ENCODE data around the gene DPP10.
"Not testable (repeated sequence)": the region's sequence is repeated elsewhere in the genome, so short reads cannot be mapped to it uniquely, and the experiment has no call there.

Gene DPP10

DNA sequence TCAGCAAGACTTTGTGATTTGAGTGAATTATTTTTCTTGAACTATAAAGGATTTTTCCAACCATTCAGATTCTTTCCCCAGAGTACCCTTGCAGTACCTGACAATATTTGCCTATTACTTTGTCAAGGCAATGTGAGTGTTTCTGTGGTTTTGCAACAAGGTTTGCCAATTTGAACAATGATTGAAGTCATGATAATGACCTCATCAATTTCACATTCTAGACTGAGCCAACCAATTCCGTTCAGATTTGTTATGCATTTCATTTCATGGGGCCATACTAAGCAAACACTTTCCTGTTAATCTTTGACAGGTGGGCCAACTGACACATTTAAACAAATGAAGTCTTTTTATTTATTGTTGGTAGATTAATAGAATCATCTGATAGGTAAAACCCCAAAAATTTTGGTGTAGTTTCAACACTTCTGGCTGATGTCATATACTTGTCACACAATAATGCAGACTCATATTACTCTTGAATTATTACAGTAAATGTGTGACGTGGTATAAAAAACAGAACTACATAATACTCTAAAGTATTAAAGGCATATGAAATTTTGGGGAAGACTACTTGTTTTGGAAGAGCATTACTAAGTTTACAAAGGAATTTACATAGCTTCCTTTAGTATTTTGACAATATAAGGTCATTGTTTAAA lies 526.4 kb downstream of the DPP10 start:
- no peak for DNase-seq (ENCODE audit: low read depth)

DNA sequence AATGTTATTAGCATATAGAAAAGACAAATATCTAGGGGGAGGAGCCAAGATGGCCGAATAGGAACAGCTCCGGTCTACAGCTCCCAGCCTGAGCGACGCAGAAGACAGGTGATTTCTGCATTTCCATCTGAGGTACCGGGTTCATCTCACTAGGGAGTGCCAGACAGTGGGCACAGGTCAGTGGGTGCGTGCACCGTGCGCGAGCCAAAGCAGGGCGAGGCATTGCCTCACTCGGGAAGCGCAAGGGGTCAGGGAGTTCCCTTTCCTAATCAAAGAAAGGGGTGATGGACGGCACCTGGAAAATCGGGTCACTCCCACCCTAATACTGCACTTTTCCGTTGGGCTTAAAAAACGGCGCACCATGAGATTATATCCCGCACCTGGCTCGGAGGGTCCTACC lies 561.9 kb downstream of the DPP10 start:
- DNase-seq (ENCODE audit: low read depth) = not testable (repeated sequence)

DNA sequence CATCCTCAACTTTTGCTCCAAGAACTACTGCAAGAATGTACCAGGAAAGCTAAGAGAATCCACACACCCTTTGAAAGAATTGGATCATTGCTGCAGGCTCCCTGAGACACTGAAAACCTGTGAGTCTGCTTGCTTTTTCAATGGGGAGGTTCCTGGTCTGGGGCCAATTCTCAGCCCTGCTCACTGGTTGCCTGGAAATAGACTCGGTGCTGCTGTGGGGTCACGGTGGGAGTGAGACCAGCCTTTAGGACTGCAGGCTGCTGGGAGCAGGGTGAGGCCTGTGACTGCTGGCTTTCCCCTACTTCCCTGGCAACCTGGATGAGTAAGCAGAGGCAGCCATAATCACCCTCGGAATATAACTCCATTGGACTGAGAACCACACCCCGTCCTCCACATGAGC lies 569.3 kb downstream of the DPP10 start:
- no peak for DNase-seq (ENCODE audit: low read depth)

DNA sequence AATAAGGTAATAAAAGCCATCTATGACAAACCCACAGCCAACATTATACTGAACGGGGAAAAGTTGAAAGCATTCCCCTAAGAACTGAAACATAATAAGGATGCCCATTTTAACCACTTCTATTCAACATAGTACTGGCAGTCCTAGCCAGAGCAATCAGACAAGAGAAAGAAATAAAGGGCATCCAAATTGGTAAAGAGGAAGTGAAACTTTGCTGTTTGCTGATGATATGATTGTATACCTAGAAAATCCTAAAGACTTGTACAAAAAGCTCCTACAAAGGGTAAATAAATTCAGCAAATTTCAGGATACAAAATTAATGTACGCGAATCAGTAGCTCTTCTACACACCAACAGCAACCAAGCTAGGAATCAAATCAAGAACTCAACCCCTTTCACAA lies 579.6 kb downstream of the DPP10 start:
- DNase-seq (ENCODE audit: low read depth) = not testable (repeated sequence)

DNA sequence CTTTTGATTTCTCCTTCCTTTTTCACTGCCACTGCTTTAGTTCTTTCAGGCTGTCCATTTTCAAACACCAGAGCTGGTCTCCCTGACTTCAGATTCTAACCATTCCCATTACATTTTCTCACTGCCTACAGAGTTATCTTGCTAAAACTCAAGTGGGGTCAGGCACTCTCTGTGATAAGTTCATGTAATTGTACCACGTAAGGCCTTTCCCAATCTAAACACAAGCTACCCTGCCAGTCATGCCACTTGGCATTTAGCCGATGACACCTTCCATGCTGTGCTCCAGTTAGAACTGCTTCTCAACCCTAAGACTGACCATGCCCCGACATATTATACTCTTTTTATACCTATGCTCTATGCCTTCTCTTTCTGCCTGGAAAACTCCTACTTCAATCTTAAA lies 592.4 kb downstream of the DPP10 start:
- no peak for DNase-seq (ENCODE audit: low read depth)

DNA sequence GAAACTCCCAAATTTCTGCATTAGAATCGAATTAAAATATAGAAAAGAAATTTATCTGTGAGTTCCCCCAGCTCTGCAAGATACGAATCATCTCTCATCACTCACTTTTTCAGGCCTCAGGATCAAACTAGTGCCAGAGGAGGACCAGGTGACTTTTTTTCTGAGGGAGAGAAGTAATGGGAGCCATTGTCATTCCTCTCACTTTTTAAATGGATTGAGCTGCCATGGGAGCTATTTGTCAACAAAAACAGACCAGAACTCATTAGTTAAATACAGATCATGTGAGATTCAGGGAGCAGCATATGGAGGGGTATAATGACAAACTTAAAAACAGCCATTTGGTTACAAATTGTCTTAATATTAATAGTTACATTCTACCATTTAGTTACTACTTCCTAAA lies 594.4 kb downstream of the DPP10 start:
- DNase-seq (ENCODE audit: low read depth) = no peak

DNA sequence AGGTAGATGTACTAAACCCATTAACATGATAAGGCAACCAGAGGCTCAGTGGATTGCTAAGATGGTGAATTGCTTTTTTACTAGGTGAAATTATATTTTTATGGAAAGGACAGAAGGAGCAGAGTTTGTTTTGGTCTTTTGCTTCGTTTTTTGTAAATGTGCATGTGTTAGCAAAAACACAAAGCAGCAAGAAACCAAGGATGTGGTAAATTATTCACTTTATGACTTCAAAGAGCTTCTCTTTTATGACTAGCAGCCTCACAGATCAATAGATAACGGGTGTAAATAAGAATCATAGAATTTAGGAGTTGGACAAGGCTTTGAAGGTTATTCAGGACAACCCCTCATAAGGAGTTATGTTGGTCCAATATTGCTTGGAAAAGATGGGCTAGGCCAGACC lies 615.0 kb downstream of the DPP10 start:
- no peak for DNase-seq (ENCODE audit: low read depth)

DNA sequence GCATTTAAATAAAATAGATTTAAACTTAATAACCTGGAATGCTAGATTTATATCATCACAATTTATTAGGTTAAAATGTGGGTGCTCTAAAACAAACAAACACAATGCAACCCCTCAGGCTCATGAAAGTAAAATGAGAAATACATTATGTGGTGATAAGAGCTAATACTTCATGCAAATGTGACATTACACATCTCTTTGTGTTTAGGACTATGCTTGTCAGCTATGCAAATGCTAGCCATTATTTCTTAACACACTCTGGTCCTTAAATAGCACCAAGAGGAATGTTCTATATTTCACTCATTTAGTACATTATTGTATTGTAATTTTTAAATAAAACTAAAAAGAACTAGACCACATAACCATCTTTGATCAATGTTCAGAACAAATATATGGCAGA lies 627.6 kb downstream of the DPP10 start:
- DNase-seq (ENCODE audit: low read depth) = no peak

DNA sequence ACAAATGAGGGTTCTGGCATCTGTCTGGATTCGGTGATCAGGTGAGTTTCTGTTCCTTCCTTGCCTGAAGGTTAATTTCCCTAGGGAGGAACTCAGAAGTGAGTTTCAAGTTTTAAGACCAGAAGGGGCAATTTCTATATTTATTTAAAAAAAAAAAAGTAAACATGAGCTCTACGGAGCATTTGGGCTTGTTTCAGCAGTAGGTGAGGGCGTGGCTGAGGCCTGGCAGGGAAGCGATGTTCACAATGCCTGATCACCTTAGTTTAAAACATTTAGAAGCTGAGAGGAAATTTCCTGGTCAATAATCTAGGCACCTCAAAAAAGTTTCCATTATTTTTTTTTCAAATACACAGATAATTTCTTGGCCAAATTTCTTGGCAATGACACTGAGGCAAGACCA lies 629.1 kb downstream of the DPP10 start:
- no peak for DNase-seq (ENCODE audit: low read depth)

DNA sequence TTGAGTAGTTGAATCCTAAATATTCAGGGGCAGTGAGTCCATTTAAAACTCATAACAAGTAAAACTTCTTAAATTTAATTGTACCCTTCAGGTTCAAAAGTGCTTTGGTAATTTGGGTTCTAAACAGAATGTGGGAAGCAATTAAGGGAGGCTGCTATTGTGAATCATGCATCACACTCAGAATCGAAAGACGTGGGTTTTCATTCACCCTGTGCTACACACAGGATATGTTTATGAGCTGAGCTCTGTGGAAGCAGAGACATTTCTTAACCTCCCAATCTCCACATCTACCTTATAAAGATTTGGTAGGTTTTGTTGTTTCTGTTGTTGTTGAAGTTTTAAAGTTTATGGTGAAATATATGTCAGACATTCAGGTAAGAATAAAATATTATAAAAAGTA lies 633.4 kb downstream of the DPP10 start:
- DNase-seq (ENCODE audit: low read depth) = no peak

DNA sequence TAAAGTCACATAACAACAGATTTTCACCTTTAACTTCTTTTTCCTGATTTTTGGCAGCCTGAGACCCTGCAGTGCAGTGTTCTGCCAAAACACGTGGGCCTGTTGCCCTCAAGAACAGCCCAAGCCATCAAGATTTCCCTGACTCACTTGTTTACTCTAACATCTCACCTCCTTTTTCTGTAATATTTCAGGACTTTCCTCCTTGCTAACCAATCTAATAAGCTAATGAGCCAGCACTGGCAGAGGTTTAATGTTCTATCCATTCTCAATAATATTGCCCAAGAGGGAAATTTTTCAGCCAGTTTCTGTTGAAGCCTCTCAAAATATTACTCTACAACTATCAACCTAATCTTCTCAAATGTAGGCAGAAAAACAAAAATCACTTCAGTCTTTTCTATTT lies 635.2 kb downstream of the DPP10 start:
- DNase-seq (ENCODE audit: low read depth) = no peak

DNA sequence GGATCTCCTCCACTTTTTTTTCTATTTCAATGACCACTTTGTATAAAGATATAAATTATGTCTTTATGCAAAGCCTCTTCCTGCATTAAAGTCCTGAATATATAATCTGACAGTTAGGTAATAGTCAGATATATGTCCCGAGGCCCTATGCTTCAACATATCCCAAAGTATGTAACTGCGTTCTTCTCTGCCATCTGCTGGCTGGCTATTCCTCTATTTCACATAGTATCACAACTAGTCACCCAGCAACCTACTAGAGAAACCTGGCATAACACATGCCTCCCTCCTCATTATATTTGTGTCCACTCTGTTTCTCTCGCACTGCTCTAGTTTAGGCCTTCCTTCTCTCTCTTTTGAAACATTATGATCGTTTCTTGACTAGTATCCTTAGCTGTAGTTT lies 640.8 kb downstream of the DPP10 start:
- no peak for DNase-seq (ENCODE audit: low read depth)

DNA sequence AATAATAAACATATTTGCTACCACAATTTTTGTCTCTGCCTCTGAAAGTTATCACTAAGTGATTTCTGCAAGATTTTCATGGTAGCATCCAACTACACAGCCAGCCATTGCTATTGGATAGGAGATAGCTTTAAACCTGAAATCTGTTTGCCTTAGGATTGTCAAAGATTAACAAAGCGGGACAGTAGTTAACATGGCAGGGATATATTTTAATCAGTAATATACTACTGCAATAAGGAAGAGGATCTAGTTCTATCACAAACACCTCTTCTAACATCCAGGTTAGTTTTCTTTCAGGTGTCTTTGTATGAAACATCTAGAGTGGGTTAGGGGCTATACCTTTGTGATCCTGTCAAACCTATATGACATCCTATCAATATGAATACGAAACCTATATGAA lies 641.3 kb downstream of the DPP10 start:
- no peak for DNase-seq (ENCODE audit: low read depth)

DNA sequence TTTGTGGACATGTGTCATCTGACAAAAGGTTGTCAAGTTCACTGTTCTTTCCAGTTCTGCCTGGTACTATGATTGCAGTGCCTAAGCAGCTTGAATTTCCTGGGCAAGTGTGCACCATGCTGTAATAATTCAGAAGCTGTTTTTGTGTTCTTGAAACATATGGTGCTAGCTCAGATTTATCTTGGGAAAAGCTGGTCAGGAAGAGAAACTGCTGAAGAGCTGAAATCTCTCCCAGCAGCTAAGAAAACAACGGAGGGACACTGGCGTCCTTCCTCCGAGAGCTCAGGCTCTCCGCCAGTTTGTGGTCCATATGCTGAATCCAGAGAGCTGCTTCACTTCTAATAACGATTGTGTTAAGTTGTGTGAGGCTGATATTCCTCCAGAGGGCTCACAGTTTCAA lies 642.0 kb downstream of the DPP10 start:
- no peak for DNase-seq (ENCODE audit: low read depth)

DNA sequence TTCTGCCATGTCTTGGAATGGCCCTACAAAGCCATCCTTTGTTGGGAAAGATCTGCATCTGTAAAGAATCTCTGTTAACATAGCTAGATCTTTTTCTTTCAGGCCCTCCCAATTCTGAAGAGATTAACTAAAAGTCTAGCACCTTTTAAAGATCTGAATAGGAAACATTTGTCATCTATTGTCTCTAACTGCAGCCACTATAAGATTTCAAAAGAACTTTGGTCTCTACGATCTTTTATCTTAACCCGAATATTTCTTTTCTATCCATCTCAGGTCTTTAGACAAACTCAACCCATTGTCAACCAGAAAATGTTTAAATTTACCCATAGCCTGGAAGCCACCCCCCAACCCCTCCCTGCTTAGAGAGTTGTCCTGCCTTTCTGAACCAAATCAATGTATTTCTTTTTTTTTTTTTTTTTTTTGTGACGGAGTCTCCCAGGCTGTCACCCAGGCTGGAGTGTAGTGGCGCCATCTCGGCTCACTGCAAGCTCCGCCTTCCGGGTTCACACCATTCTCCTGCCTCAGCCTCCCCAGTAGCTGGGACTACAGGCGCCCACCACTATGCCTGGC lies 643.7 kb downstream of the DPP10 start:
- DNase-seq (ENCODE audit: low read depth) = not testable (repeated sequence)

DNA sequence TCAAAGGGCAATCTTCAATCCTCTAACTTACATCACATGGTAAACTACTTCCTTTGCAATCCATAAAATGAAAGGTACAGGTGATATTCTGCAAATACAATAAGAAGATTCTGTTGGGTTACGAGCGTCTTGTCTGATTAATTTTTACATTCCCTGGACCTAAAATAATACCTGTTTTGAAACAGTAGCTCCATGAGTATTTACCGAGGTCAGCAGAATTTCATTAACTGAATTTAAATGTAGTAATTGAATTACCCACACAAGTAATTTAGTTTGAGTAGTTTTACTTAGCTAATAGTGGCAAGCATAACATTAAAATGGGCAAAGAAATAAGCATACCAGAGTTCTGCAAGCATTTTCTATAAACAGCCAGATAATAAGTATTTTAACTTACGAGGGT lies 652.0 kb downstream of the DPP10 start:
- DNase-seq (ENCODE audit: low read depth) = no peak

DNA sequence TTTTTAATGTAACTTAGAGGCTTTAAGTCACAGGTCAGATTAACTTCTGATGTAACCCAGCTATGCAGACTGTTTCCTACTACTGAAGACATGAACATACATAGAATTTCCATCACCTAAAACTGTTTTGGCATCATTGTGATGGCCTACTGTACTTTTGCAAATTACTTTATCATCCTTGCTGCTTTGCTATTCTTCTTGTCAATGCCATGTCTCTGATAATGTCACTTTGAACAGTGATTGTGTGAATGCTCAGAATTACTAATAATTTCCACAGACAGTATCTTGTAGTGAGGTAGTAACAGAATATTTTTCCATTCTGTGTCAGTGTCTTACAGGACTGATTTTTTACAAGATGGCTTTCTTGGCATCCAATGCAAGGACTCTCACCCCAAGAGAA lies 663.5 kb downstream of the DPP10 start:
- DNase-seq (ENCODE audit: low read depth) = no peak

DNA sequence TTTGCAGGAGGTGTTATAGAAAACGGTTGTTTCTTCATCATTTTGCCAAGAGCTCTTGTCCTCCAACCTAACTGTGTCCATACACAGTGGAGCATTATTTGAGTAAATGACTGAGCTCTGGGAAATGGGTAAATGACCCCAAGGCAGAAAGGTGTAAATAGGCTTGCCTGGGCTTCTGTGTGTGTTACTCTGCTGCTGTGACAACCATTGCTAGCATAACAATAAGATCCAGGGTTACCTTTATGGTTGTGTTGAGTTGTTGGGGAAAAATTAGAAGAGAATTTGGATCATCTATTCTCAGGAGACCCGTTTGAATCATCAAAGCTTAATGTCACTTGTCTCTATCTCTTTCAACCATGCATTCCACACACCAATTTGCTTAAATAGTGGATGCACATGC lies 672.7 kb downstream of the DPP10 start:
- DNase-seq (ENCODE audit: low read depth) = no peak

DNA sequence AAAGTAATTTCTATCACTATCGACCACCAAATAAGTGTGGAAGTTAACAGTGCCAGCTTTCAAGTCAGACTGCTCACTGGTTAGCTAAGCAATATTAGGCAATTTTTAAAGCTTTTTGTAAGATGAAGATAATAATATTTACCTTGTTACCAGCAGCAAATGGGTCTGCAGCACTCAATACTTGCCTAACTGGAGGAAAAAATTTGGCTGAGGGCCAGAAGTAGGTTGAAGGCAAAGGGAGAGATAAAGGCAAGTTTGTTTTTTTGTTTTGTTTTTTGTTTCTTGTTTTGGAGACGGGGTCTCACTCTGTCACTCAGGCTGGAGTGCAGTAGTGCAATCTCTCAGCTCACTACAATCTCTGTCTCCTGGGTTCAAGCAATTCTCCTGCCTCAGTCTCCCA lies 675.9 kb downstream of the DPP10 start:
- DNase-seq (ENCODE audit: low read depth) = no peak

DNA sequence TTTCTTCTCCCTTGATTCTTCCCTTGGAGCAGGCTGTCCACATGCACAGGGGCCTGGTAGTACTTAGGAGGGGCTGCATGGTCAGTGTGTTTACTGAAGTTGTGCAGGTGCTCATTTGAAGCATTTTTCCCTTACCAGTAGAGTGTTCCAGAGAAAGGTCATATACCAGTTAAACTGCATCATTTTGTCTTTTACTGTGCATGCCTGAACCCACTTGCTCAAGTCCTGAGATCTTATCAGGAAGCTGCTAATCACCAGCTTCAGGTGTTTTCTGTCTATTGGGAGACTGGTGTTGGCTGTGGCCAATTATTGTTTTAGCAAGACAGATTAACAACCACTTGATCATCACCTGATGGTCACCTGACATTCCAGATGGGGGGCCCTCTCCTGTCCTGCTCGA lies 676.6 kb downstream of the DPP10 start:
- no peak for DNase-seq (ENCODE audit: low read depth)

DNA sequence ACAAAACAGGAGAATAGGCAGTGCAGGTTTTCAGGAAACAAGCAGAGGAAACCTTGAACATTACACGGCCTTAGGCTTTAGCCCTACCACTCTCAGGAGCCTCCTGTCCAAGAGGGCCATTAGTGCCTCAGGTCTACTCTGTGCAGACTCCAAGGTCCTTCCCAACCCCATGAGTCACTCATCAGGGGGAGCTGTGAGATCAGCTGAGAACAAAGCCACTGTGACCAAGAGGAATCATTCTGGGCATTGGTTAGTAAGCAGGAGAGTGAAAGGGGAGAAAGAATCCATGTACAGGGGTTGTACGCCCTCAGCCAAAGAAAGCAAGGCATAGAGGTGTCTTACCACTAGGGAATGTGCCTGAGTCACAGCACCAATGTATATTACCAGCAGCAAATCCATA lies 680.3 kb downstream of the DPP10 start:
- DNase-seq (ENCODE audit: low read depth) = no peak

DNA sequence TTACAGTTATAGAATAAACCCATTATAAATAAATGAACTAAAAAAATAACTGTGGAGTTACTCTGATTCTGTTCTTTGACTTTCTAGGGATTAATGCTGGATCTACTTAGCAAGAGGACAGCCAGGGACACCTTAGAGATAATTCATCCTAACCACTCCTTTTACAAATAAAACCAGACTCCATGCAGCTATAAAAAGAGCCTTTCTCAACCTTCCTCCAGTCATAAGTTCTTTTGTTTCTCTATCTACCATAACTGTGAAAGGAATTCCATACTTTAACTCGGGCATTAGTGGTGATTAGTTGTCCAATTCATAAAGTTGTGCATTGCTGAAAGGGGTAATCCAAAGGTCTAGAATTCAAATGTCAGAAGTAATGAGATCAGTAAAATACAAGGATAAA lies 682.4 kb downstream of the DPP10 start:
- no peak for DNase-seq (ENCODE audit: low read depth)

DNA sequence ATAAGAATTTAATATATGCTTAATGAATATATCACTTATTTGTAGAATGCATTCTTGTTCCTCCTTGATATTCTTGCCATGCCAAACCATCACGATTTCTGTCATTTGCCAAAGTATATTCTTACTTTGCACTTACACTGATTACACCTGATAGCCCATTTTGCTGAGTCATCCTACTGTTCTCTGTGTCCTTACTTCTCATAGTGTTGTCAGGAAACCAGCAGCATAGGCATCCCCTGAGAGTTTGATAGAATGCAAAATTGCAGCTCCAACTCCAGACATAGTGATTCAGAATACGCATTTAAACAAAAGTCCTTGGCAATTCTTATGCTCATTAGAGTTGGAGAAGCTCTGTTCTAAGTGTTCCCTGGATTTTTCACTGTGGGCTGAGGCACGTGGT lies 687.1 kb downstream of the DPP10 start:
- no peak for DNase-seq (ENCODE audit: low read depth)

DNA sequence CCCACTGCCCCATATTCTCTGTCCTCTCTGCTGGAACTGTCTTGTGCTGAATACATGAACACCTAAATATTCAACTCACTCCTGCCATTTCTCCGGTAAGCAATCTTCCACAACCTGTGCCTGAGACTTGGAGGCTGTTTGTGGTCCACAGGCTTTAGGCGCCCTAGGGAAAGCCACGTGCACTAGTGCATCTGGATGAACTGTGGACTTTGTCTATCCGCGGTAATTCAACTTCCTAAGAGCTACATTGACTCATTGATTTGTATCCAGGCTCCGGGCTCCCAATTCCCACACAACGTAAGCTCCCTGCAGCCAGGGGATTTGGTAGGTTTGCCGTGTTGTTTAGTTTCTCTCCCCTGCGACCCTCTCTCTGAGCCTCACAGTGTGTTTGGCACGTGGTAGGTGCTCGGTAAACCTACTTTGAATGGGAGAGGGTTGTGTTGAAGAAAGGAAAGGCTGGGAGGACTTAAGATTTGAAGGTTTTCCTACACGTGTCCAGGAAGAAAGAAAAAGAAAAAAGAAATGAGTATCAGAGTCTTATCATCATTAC lies 718.2 kb downstream of the DPP10 start:
- no peak for DNase-seq (ENCODE audit: low read depth)
